GM12891 (cell line): ENCODE results near the gene BDNF.

Experiments
- POLR2A ChIP-seq: IDR thresholded peaks from 2 replicates; pipeline ENCODE4 v1.6.1; 2011; ENCODE audit warnings: low read depth, low read length, control low read depth
- POLR2AphosphoS5 ChIP-seq: IDR thresholded peaks from 2 replicates; pipeline ENCODE4 v1.6.1; 2011; ENCODE audit warnings: low read depth, low read length, control low read depth
- TAF1 ChIP-seq: IDR thresholded peaks from 2 replicates; pipeline ENCODE4 v1.6.1; 2011; ENCODE audit warnings: low read depth, low read length, control low read depth

DNA sequence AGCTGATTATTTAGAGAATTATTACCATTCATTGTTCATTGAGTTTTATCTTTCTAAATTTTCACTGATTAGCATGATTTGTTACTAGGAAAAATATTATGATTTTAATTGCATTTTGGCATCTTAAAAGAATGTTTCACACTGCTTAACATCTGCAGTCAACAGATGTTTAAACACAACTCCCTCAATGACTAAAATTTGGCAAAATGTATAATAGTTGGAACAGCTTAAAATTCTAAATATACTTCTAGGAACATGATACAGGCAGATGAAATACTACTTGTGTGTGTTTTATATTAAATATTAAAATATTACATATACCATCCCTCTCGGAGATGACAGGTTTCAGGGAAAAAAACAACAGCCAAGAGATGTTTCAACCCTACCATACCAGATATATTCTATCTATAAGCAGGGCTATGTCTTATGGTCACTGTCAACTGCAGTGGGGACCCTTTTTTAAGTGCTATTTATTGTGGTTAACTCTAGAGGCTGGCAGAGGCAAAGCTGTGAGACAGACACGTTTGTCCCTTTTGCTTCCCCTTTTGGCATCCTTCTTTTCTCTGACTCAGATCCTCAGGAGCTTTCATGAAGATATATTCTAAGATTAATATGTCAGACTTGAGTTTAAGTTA lies 81.9 kb downstream of the BDNF start:
- TF ChIP-seq POLR2A = no peak
- TF ChIP-seq POLR2AphosphoS5 = no peak
- no peak for TF ChIP-seq TAF1
